ENCODE measurements around the gene SLCO3A1. TPM values are rescaled to one million over a fixed set of nuclear protein-coding genes. Genes with fewer than 3 reads are reported as not detected.

The SLCO3A1 gene
- total and polyA plus RNA-seq, 12 donors, result 33.9 to 57.2 (median 46.4) TPM

DNA sequence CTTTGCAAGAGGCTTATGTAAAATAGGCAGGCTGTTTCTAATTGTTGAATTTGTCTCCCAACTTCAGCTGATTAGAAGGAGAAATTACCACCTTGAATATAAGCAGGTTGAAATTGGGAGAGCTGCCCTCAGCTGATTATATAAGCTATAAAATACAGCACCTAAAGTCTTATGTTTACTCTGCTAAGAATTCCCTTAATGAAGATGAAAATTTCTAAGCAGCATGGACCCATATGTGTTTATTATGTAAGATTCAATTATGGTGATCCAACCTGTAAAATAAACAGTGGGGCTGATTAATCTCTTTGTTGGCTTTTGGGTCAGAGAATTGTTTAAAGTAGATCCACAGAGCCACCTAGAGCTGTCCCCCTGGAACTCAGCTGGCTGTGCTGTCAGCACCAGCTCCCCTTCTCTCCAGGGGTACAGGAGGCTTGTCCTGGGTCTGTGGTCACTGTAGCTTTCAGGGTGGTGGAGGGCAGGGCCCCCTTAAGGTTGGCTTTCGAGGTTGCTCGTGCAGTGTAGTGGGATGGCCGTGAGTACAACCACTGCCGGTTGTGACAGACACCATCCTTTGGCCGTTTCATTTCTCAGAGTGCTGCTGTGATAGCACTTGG lies 9.5 kb downstream of the SLCO3A1 start:
- intact Hi-C loops (cut with DNase I), result loop anchor here in 3 of 10 donors (5.0 to 10.0 kb wide), 3 partner anchors 72 to 209 kb away; no protein-coding TSS in a partner anchor
- peak overlapping the region in 5 of 10 donors; percentile 18 to 90 (median 77) for H3K27ac ChIP-seq
- H3K4me1 ChIP-seq, result peaks cover 23 to 100% (median 89%) of the 10 kb centered on the region in 9 donors
- ATAC-seq (no peak), DNase-seq (no peak)
- H3K27me3 ChIP-seq, result no peaks in the 10 kb centered on the region
- peaks cover 0 to 15% (median 0%) of the 10 kb centered on the region in 9 donors for H3K36me3 ChIP-seq
- H3K9me3 ChIP-seq, result no peaks in the 10 kb centered on the region
- 43 to 50% methylated on average over 5 of the region's 5 CpGs for WGBS, 2 donors
- H3K4me3 ChIP-seq, result no peak overlapping the region
- TF ChIP-seq, protein P1, sequence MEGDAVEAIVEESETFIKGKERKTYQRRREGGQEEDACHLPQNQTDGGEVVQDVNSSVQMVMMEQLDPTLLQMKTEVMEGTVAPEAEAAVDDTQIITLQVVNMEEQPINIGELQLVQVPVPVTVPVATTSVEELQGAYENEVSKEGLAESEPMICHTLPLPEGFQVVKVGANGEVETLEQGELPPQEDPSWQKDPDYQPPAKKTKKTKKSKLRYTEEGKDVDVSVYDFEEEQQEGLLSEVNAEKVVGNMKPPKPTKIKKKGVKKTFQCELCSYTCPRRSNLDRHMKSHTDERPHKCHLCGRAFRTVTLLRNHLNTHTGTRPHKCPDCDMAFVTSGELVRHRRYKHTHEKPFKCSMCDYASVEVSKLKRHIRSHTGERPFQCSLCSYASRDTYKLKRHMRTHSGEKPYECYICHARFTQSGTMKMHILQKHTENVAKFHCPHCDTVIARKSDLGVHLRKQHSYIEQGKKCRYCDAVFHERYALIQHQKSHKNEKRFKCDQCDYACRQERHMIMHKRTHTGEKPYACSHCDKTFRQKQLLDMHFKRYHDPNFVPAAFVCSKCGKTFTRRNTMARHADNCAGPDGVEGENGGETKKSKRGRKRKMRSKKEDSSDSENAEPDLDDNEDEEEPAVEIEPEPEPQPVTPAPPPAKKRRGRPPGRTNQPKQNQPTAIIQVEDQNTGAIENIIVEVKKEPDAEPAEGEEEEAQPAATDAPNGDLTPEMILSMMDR (IDR thresholded peaks at IDR 0.05), result no peak

DNA sequence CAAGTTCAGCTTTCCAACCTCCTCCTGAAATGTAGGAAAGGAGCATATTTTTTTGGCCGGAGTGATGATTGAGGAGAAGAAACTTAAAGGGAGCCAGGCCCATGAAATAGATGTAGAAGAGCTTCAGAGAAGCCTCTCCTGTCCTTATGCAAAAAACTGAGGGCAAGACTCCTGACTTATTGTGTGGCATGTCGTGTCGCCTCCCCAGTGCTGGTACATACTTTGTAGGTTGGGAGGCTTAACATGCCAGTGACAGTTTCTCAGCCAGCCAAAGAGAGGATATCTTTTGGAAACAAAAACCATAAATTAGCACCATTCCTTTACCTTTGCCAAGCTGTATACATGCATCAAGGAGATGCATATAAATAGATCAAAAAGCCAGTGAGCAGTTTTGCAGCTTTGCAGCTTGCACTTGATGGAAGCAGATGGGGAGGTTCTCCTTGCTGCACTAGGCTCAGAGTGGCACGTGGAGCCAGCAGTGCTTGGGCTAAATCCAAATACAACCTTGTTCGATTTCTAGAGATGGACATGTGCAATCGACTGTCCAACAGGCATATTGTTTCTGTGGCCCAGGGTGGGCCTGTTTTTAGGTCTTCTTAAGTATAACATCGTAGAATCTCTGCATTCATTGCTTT lies 10.2 kb downstream of the SLCO3A1 start:
- DNase-seq (no peak), ATAC-seq (no peak)
- no peaks in the 10 kb centered on the region for H3K9me3 ChIP-seq
- peaks cover 25 to 98% (median 90%) of the 10 kb centered on the region in 9 donors for H3K4me1 ChIP-seq
- 55 to 65% methylated on average over 7 of the region's 7 CpGs for WGBS, 2 donors
- intact Hi-C loops (cut with DNase I), result loop anchor here in 3 of 10 donors (5.0 to 10.0 kb wide), 3 partner anchors 71 to 209 kb away; no protein-coding TSS in a partner anchor
- H3K4me3 ChIP-seq, result no peak overlapping the region
- peak overlapping the region in 6 of 10 donors; percentile 75 to 90 (median 82) for H3K27ac ChIP-seq
- peaks cover 0 to 11% (median 0%) of the 10 kb centered on the region in 9 donors for H3K36me3 ChIP-seq
- no peaks in the 10 kb centered on the region for H3K27me3 ChIP-seq
- TF ChIP-seq, protein P1 (IDR thresholded peaks at IDR 0.05), result no peak

DNA sequence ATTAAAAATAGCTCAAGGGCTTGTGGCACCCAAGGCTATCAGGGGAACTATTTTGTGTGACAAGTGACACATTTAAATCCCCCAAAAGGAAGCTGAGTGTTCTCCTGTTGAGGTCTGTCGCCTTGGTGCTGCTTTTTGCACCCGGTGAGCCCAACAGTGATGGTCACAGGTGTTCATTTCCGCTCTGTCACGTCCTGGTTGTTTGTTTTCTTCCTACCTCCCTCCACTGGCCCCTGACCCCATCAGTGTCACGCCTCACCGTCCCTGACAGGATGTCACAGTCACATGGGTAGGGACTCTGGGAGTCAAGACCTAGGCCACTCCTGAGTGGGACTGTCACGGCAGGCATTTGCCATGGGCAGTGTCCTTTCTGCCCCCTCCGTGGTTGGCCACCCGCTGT lies 11.2 kb downstream of the SLCO3A1 start:
- DNase-seq (no peak), ATAC-seq (peak in 6 of 8 donors; percentile 2 to 36 (median 24))
- Histone ChIP-seq H3K4me1 (peaks cover 25 to 99% (median 90%) of the 10 kb centered on the region in 9 donors), H3K27ac (peak overlapping the region; percentile 41 to 90 (median 80)), H3K9me3 (no peaks in the 10 kb centered on the region), H3K27me3 (no peaks in the 10 kb centered on the region), H3K4me3 (no peak overlapping the region), H3K36me3 (peaks cover 0 to 6% (median 0%) of the 10 kb centered on the region in 9 donors)
- TF ChIP-seq, protein P1 (IDR thresholded peaks at IDR 0.05), result no peak
- intact Hi-C loops (cut with DNase I), result loop anchor here in 5 of 10 donors (5.0 to 10.0 kb wide), 4 partner anchors 63 to 208 kb away; no protein-coding TSS in a partner anchor
- WGBS, 2 donors, result 41 to 55% methylated on average over 9 of the region's 9 CpGs

DNA sequence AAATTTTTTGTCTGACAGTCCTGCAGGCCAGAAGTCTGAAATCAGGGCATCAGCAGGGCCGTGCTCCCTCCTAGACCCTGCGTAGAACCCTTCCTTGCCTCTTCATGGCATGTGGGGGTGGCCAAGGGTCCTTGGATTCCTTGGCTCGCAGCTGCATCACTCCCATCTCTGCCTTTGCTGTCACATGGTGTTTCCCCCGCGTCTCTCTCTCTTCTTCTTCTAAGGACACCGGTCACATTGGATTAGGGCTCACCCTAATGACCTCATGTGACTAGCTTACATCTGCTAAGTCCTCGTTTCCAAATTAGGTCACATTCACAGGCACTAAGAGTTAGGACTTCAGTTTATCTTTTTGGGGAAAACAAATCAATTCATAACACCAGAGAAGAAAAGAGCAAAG lies 12.0 kb downstream of the SLCO3A1 start:
- TF ChIP-seq, protein P1 (IDR thresholded peaks at IDR 0.05), result no peak
- H3K36me3 ChIP-seq, result peaks cover 0 to 6% (median 0%) of the 10 kb centered on the region in 9 donors
- no peak for DNase-seq
- H3K4me1 ChIP-seq, result peaks cover 25 to 99% (median 90%) of the 10 kb centered on the region in 9 donors
- H3K27ac ChIP-seq, result peak overlapping the region; percentile 70 to 90 (median 82)
- intact Hi-C loops (cut with DNase I), result loop anchor here in 4 of 10 donors (5.0 to 10.0 kb wide), 2 partner anchors 62 to 69 kb away; no protein-coding TSS in a partner anchor
- 56 to 62% methylated on average over 7 of the region's 7 CpGs for WGBS, 2 donors
- no peaks in the 10 kb centered on the region for H3K9me3 ChIP-seq
- no peak overlapping the region for H3K4me3 ChIP-seq
- no peaks in the 10 kb centered on the region for H3K27me3 ChIP-seq
- ATAC-seq, result no peak

All from heart right ventricle (tissue), 16 donors.